ENCODE data around the gene GLIS2.
A peak's percentile ranks its signal among the peaks of the same experiment; 100 is the strongest.

The GLIS2 gene

GRCh38 chr16:4383591-4384444 is 68.0 kb downstream of the GLIS2 start:
- H3K27me3 Mint-ChIP-seq (ENCODE audit: low read depth): no peaks in the 10 kb centered on the region
- no peak overlapping the region for H3K4me3 Mint-ChIP-seq
- H3K4me1 Mint-ChIP-seq: peaks cover 27% of the 10 kb centered on the region
- peaks cover 6% of the 10 kb centered on the region for H3K36me3 Mint-ChIP-seq (ENCODE audit: low read depth)
- no peak for TF ChIP-seq CTCF (IDR thresholded peaks at IDR 0.05; ENCODE audit: unreplicated experiment in 3 of 3)
- H3K9me3 Mint-ChIP-seq: no peaks in the 10 kb centered on the region
- peak overlapping the region; percentile 28 to 91 (median 76) for H3K27ac Mint-ChIP-seq

GRCh38 chr16:4384509-4384942 is 68.7 kb downstream of the GLIS2 start:
- Mint-ChIP-seq H3K27me3 (ENCODE audit: low read depth) (no peaks in the 10 kb centered on the region), H3K4me1 (peaks cover 29% of the 10 kb centered on the region), H3K9me3 (no peaks in the 10 kb centered on the region), H3K36me3 (ENCODE audit: low read depth) (peaks cover 6% of the 10 kb centered on the region), H3K4me3 (no peak overlapping the region), H3K27ac (peak overlapping the region in 2 of 3 experiments; percentile 60 to 73)
- no peak for TF ChIP-seq CTCF (IDR thresholded peaks at IDR 0.05; ENCODE audit: unreplicated experiment in 3 of 3)

GRCh38 chr16:4385066-4385788 is 69.4 kb downstream of the GLIS2 start:
- Mint-ChIP-seq H3K4me1 (peaks cover 33% of the 10 kb centered on the region), H3K9me3 (no peaks in the 10 kb centered on the region), H3K27me3 (ENCODE audit: low read depth) (no peaks in the 10 kb centered on the region), H3K27ac (peak overlapping the region; percentile 60 to 73 (median 67)), H3K4me3 (no peak overlapping the region), H3K36me3 (ENCODE audit: low read depth) (peaks cover 6% of the 10 kb centered on the region)
- TF ChIP-seq CTCF (IDR thresholded peaks at IDR 0.05; ENCODE audit: unreplicated experiment in 3 of 3): no peak

- Mint-ChIP-seq H3K4me1 (peaks cover 31% of the 10 kb centered on the region), H3K27ac (peak overlapping the region; percentile 60 to 73 (median 67)), H3K36me3 (ENCODE audit: low read depth) (peaks cover 6% of the 10 kb centered on the region), H3K4me3 (no peak overlapping the region), H3K27me3 (ENCODE audit: low read depth) (no peaks in the 10 kb centered on the region), H3K9me3 (no peaks in the 10 kb centered on the region)
- TF ChIP-seq CTCF (IDR thresholded peaks at IDR 0.05; ENCODE audit: unreplicated experiment in 3 of 3): no peak
These were observed 70.1 kb downstream of the GLIS2 start for GRCh38 chr16:4385789-4386450.

GRCh38 chr16:4386451-4386805 is 70.6 kb downstream of the GLIS2 start:
- no peaks in the 10 kb centered on the region for H3K27me3 Mint-ChIP-seq (ENCODE audit: low read depth)
- no peaks in the 10 kb centered on the region for H3K9me3 Mint-ChIP-seq
- H3K4me3 Mint-ChIP-seq: no peak overlapping the region
- peaks cover 31% of the 10 kb centered on the region for H3K4me1 Mint-ChIP-seq
- peaks cover 6% of the 10 kb centered on the region for H3K36me3 Mint-ChIP-seq (ENCODE audit: low read depth)
- H3K27ac Mint-ChIP-seq: peak overlapping the region in 2 of 3 experiments; percentile 68 to 73
- no peak for TF ChIP-seq CTCF (IDR thresholded peaks at IDR 0.05; ENCODE audit: unreplicated experiment in 3 of 3)
